GM23338 (cell line): ENCODE data around the gene ZNF143.

Experiments used
- CREB1 ChIP-seq: fragments of 250-450 bp; sonication (Bioruptor Pico); IDR thresholded peaks from 2 replicates; pipeline ENCODE4 v1.5.0; 2020; ENCODE audit warnings: low read depth, mild to moderate bottlenecking, moderate library complexity
- ETS1 ChIP-seq: IDR thresholded peaks from 2 replicates; pipeline ENCODE4 v1.6.1; 2016; ENCODE audit warnings: antibody characterized with exemption
- EZH2 ChIP-seq: fragments of 200-600 bp; sonication (generic); IDR thresholded peaks from one replicate; pipeline ENCODE4 v1.8.0; 2017; ENCODE audit warnings: antibody characterized with exemption, mild to moderate bottlenecking, low read depth; ENCODE audit not compliant: unreplicated experiment
- EZH2phosphoT487 ChIP-seq: fragments of 200-600 bp; sonication (generic); IDR thresholded peaks from one replicate; pipeline ENCODE4 v1.8.1; 2018; ENCODE audit warnings: antibody characterized with exemption; ENCODE audit not compliant: unreplicated experiment
- JUNB ChIP-seq: IDR thresholded peaks from one replicate; pipeline ENCODE4 v1.6.1; 2016; ENCODE audit warnings: antibody characterized with exemption; ENCODE audit not compliant: unreplicated experiment
- NANOG ChIP-seq: IDR thresholded peaks from 2 replicates; pipeline ENCODE4 v1.6.1; 2016; ENCODE audit warnings: antibody characterized with exemption, borderline replicate concordance
- POLR2AphosphoS5 ChIP-seq: IDR thresholded peaks from 2 replicates; pipeline ENCODE4 v1.6.1; 2016; ENCODE audit warnings: antibody characterized with exemption, low read depth
- REST ChIP-seq: IDR thresholded peaks from one replicate; pipeline ENCODE4 v1.6.1; 2018; ENCODE audit warnings: antibody characterized with exemption; ENCODE audit not compliant: unreplicated experiment
- STAT1 ChIP-seq: IDR thresholded peaks from one replicate; pipeline ENCODE4 v1.6.1; 2016; ENCODE audit warnings: antibody characterized with exemption; ENCODE audit not compliant: unreplicated experiment
- ZNF114 ChIP-seq: fragments of 250-450 bp; sonication (Bioruptor Pico); IDR thresholded peaks from 2 replicates; pipeline ENCODE4 v1.5.0; 2020; ENCODE audit warnings: mild to moderate bottlenecking, moderate library complexity
- ZNF331 ChIP-seq: fragments of 250-450 bp; sonication (Bioruptor Pico); IDR thresholded peaks from 2 replicates; pipeline ENCODE4 v1.5.0; 2020; ENCODE audit warnings: low read depth, mild to moderate bottlenecking, moderate library complexity
- TF ChIP-seq, protein P1 (sequence below), 2 experiments: fragments of 200-600 bp in 1 of 2; sonication (generic) in 1 of 2; conservative IDR thresholded peaks; 2 replicates each; pipeline versions ENCODE4 v1.5.1 to v1.6.1; 2016 to 2017; ENCODE audit warnings: antibody characterized with exemption in 2 of 2, low read depth in 2 of 2, mild to moderate bottlenecking in 2 of 2, moderate library complexity in 1 of 2
- TF ChIP-seq, protein P2 (sequence below): fragments of 250-450 bp; sonication (Bioruptor Pico); IDR thresholded peaks from 2 replicates; pipeline ENCODE4 v1.5.0; 2020; ENCODE audit warnings: mild to moderate bottlenecking, moderate library complexity

DNA sequence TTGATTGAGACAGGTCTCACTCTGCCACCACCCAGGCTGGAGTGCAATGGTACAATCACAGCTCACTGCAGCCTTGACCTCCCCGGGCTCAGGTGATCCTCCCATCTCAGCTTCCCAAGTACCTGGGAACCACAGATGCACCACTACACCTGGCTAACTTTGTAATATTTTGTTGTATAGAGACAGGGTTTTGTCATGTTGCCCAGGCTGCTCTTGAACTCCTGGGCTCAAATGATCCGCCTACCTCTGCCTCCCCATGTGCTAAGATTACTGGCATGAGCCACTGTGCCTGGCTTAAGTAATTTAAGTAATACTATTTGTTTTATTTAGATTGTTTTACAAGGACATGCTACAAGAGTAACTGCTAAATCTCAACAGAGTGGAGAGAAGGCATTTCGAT, 33.5 kb downstream of the ZNF143 start:
- TF ChIP-seq EZH2phosphoT487 (no peak), POLR2AphosphoS5 (no peak), ETS1 (no peak), EZH2 (no peak), REST (no peak), CREB1 (CRISPR knock-in tag) (no peak), JUNB (no peak), NANOG (no peak), ZNF114 (CRISPR knock-in tag) (no peak), STAT1 (no peak), ZNF331 (CRISPR knock-in tag) (no peak)
- TF ChIP-seq, protein P1, sequence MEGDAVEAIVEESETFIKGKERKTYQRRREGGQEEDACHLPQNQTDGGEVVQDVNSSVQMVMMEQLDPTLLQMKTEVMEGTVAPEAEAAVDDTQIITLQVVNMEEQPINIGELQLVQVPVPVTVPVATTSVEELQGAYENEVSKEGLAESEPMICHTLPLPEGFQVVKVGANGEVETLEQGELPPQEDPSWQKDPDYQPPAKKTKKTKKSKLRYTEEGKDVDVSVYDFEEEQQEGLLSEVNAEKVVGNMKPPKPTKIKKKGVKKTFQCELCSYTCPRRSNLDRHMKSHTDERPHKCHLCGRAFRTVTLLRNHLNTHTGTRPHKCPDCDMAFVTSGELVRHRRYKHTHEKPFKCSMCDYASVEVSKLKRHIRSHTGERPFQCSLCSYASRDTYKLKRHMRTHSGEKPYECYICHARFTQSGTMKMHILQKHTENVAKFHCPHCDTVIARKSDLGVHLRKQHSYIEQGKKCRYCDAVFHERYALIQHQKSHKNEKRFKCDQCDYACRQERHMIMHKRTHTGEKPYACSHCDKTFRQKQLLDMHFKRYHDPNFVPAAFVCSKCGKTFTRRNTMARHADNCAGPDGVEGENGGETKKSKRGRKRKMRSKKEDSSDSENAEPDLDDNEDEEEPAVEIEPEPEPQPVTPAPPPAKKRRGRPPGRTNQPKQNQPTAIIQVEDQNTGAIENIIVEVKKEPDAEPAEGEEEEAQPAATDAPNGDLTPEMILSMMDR (conservative IDR thresholded peaks at IDR 0.05; ENCODE audit: low read depth in 2 of 2): no peak
- TF ChIP-seq, protein P2, sequence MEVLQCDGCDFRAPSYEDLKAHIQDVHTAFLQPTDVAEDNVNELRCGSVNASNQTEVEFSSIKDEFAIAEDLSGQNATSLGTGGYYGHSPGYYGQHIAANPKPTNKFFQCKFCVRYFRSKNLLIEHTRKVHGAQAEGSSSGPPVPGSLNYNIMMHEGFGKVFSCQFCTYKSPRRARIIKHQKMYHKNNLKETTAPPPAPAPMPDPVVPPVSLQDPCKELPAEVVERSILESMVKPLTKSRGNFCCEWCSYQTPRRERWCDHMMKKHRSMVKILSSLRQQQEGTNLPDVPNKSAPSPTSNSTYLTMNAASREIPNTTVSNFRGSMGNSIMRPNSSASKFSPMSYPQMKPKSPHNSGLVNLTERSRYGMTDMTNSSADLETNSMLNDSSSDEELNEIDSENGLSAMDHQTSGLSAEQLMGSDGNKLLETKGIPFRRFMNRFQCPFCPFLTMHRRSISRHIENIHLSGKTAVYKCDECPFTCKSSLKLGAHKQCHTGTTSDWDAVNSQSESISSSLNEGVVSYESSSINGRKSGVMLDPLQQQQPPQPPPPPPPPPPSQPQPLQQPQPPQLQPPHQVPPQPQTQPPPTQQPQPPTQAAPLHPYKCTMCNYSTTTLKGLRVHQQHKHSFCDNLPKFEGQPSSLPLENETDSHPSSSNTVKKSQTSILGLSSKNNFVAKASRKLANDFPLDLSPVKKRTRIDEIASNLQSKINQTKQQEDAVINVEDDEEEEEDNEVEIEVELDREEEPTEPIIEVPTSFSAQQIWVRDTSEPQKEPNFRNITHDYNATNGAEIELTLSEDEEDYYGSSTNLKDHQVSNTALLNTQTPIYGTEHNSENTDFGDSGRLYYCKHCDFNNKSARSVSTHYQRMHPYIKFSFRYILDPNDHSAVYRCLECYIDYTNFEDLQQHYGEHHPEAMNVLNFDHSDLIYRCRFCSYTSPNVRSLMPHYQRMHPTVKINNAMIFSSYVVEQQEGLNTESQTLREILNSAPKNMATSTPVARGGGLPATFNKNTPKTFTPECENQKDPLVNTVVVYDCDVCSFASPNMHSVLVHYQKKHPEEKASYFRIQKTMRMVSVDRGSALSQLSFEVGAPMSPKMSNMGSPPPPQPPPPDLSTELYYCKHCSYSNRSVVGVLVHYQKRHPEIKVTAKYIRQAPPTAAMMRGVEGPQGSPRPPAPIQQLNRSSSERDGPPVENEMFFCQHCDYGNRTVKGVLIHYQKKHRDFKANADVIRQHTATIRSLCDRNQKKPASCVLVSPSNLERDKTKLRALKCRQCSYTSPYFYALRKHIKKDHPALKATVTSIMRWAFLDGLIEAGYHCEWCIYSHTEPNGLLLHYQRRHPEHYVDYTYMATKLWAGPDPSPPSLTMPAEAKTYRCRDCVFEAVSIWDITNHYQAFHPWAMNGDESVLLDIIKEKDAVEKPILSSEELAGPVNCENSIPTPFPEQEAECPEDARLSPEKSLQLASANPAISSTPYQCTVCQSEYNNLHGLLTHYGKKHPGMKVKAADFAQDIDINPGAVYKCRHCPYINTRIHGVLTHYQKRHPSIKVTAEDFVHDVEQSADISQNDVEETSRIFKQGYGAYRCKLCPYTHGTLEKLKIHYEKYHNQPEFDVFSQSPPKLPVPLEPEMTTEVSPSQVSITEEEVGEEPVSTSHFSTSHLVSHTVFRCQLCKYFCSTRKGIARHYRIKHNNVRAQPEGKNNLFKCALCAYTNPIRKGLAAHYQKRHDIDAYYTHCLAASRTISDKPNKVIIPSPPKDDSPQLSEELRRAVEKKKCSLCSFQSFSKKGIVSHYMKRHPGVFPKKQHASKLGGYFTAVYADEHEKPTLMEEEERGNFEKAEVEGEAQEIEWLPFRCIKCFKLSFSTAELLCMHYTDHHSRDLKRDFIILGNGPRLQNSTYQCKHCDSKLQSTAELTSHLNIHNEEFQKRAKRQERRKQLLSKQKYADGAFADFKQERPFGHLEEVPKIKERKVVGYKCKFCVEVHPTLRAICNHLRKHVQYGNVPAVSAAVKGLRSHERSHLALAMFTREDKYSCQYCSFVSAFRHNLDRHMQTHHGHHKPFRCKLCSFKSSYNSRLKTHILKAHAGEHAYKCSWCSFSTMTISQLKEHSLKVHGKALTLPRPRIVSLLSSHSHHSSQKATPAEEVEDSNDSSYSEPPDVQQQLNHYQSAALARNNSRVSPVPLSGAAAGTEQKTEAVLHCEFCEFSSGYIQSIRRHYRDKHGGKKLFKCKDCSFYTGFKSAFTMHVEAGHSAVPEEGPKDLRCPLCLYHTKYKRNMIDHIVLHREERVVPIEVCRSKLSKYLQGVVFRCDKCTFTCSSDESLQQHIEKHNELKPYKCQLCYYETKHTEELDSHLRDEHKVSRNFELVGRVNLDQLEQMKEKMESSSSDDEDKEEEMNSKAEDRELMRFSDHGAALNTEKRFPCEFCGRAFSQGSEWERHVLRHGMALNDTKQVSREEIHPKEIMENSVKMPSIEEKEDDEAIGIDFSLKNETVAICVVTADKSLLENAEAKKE (CRISPR knock-in tag): no peak
